Heart left ventricle (tissue), 16 donors: ENCODE results near the gene SH3BP4. TPM values are rescaled to one million over a fixed set of nuclear protein-coding genes. Genes with fewer than 3 reads are reported as not detected.

ENCODE experiments used
- ATAC-seq, 4 donors: fragments of 200-7000 bp; cut with Tn5 transposase; one replicate each; pipeline ENCODE4 v1.9.1; 2020 to 2022; ENCODE audit warnings: moderate library complexity in 4 of 4, mild to moderate bottlenecking in 3 of 4, moderate number of reproducible peaks in 1 of 4
- DNase-seq, 5 donors: peaks; one replicate each; pipeline ENCODE4 v3.0.0-alpha.2; 2020
- H3K27ac ChIP-seq, 12 donors: fragments of 200-600 bp; sonication (generic) in 4 of 12; one replicate each; pipeline versions ENCODE4 v1.5.0 to v1.8.0; 2016 to 2022; ENCODE audit warnings: mild to moderate bottlenecking in 2 of 12
- H3K27me3 ChIP-seq, 9 donors: fragments of 200-600 bp; sonication (generic) in 2 of 9; one replicate each; pipeline versions ENCODE4 v1.5.1 to v1.8.0; 2016 to 2022; ENCODE audit warnings: mild to moderate bottlenecking in 3 of 9
- H3K36me3 ChIP-seq, 9 donors: fragments of 200-600 bp; sonication (generic) in 2 of 9; one replicate each; pipeline versions ENCODE4 v1.5.0 to v1.8.0; 2018 to 2022; ENCODE audit warnings: mild to moderate bottlenecking in 2 of 9
- H3K4me1 ChIP-seq, 12 donors: fragments of 200-600 bp; sonication (generic) in 4 of 12; one replicate each; pipeline versions ENCODE4 v1.5.0 to v1.8.0; 2016 to 2022; ENCODE audit warnings: mild to moderate bottlenecking in 3 of 12
- H3K4me3 ChIP-seq, 12 donors: fragments of 200-600 bp; sonication (generic) in 4 of 12; one replicate each; pipeline versions ENCODE4 v1.5.0 to v1.8.0; 2017 to 2022; ENCODE audit warnings: mild to moderate bottlenecking in 9 of 12, moderate library complexity in 4 of 12
- H3K9me3 ChIP-seq, 12 donors: fragments of 200-600 bp; sonication (generic) in 4 of 12; one replicate each; pipeline versions ENCODE4 v1.5.0 to v1.8.0; 2016 to 2022; ENCODE audit warnings: mild to moderate bottlenecking in 1 of 12
- CTCF ChIP-seq, 12 donors: fragments of 200-600 bp; sonication (generic) in 4 of 12; IDR thresholded peaks; one replicate each; pipeline versions ENCODE4 v1.5.0 to v1.8.0; 2018 to 2022; ENCODE audit warnings: antibody characterized with exemption in 12 of 12, mild to moderate bottlenecking in 5 of 12
- POLR2A ChIP-seq, 2 donors: fragments of 450-650 bp; IDR thresholded peaks; one replicate each; pipeline ENCODE4 v1.6.1; 2017; ENCODE audit warnings: antibody characterized with exemption in 2 of 2, mild to moderate bottlenecking in 2 of 2, moderate library complexity in 2 of 2
- WGBS, 4 donors: extraction: QIAGEN DNeasy Blood & Tissue Kit in 2 of 4; methylation state at CpG; one replicate each; pipeline versions ENCODE4 v1.1.5 to v1.1.7; 2013 to 2018; 5-methylcytosine and 5-hydroxymethylcytosine counted together
- intact Hi-C, 10 donors: fragments of 100-400 bp; cut with DNase I; formaldehyde crosslinking; loops; one replicate each; pipeline versions ENCODE4 v1.11.1 to v1.14.2; 2022
- polyA plus RNA-seq, 2 donors: library from polyadenylated mRNA; stranded (reverse); fragments of 200-250 nt; gene quantifications; one replicate each; pipeline ENCODE4 v1.2.3, GENCODE V29; 2013
- total RNA-seq, 9 donors: library from RNA; depleted of rRNA in 2 of 9; stranded (reverse); fragments of >200 nt in 2 of 9; fragmentation: NEBNext Ultra II Directional in 3 of 9; extraction: Animal tissue kit (Norgen Biotek cat#: 25700) in 3 of 9; gene quantifications; one replicate each; pipeline versions ENCODE4 v1.1.0 to v1.2.4, GENCODE V29; 2016 to 2023
- donor health status: ischemic (EF 13 %, LVEDD 7.1; RV severe dilation, severe dysfunction).
- donor health status: healthy with polysubstance abuse.
- donor health status: DM: no; HTN: yes; CAD: no.
- donor health status: DM: no; HTN: no; CAD: no.
- donor health status: ischemic (EF 25% LVEDD 6.9; RV normal size, moderate dysfunction).
- donor health status: ischemic (EF 25% LVEDD 5.7; RV mildly dilated, moderate dysfunction).
- donor health status: healthy.
- donor health status: DM: yes; HTN: yes; CAD: no.
- donor health status: ischemic (EF 35%, LVEDD 5.7; RV mildly dilated, moderate dysfunction).
- donor health status: nonischemic (EF 11% LVEDD 7.7; RV severe dilation, severe dysfunction).
- donor health status: DM: yes; HTN: yes; CAD: no.
- donor health status: PGD.
- donor health status: ischemic (EF 29% LVEDD 5.4; RV normal size, mild dysfunction).
- donor health status: nonischemic (EF 23%, LVEDD 6.1; RV moderate dilation, normal function).

Gene SH3BP4
- total and polyA plus RNA-seq, 11 donors: 5.4 to 33.5 (median 12.4) TPM

GRCh38 chr2:234978466-234979203, 26.8 kb downstream of the SH3BP4 start:
- no peak for ATAC-seq
- H3K4me3 ChIP-seq: peak overlapping the region in 5 of 12 donors; percentile 6 to 26 (median 16)
- no peaks in the 10 kb centered on the region for H3K27me3 ChIP-seq
- no peaks in the 10 kb centered on the region for H3K36me3 ChIP-seq
- TF ChIP-seq POLR2A (IDR thresholded peaks at IDR 0.05): no peak
- no peak for TF ChIP-seq CTCF (IDR thresholded peaks at IDR 0.05)
- DNase-seq: no peak
- WGBS, 4 donors: 52 to 68% (median 59%) methylated on average over 23 of the region's 23 CpGs
- intact Hi-C loops: no loop called here
- H3K27ac ChIP-seq: peak overlapping the region in 7 of 12 donors; percentile 12 to 86 (median 57)
- H3K4me1 ChIP-seq: peaks cover 0 to 88% (median 60%) of the 10 kb centered on the region in 12 donors
- H3K9me3 ChIP-seq: peaks cover 0 to 4% (median 0%) of the 10 kb centered on the region in 12 donors

GRCh38 chr2:234979204-234980167, 27.7 kb downstream of the SH3BP4 start:
- H3K36me3 ChIP-seq: no peaks in the 10 kb centered on the region
- no peaks in the 10 kb centered on the region for H3K27me3 ChIP-seq
- TF ChIP-seq CTCF (IDR thresholded peaks at IDR 0.05) (no peak), POLR2A (IDR thresholded peaks at IDR 0.05) (no peak)
- peak overlapping the region in 10 of 12 donors; percentile 35 to 86 (median 75) for H3K27ac ChIP-seq
- DNase-seq (peak in 3 of 5 donors; percentile 26 to 59 (median 45)), ATAC-seq (peak in 1 of 4 donors; percentile 32)
- 60 to 69% (median 63%) methylated on average over 9 of the region's 9 CpGs for WGBS, 4 donors
- H3K4me1 ChIP-seq: peaks cover 0 to 95% (median 67%) of the 10 kb centered on the region in 12 donors
- intact Hi-C loops: loop anchor here in 4 of 10 donors (2.0 to 10.0 kb wide), 2 partner anchors 25 to 65 kb away; no protein-coding TSS in a partner anchor
- peak overlapping the region in 2 of 12 donors; percentile 6 to 7 for H3K4me3 ChIP-seq
- peaks cover 0 to 4% (median 0%) of the 10 kb centered on the region in 12 donors for H3K9me3 ChIP-seq

- TF ChIP-seq POLR2A (IDR thresholded peaks at IDR 0.05) (no peak), CTCF (IDR thresholded peaks at IDR 0.05) (no peak)
- H3K27me3 ChIP-seq: no peaks in the 10 kb centered on the region
- H3K27ac ChIP-seq: peak overlapping the region; percentile 40 to 86 (median 72)
- H3K4me1 ChIP-seq: peaks cover 0 to 92% (median 62%) of the 10 kb centered on the region in 12 donors
- 43 to 57% (median 48%) methylated on average over 14 of the region's 14 CpGs for WGBS, 4 donors
- peak in 1 of 4 donors; percentile 41 for ATAC-seq
- peak overlapping the region in 7 of 12 donors; percentile 1 to 49 (median 32) for H3K4me3 ChIP-seq
- peaks cover 0 to 4% (median 0%) of the 10 kb centered on the region in 12 donors for H3K9me3 ChIP-seq
- DNase-seq: peak in 1 of 5 donors; percentile 4
- intact Hi-C loops: loop anchor here in 4 of 10 donors (2.0 to 10.0 kb wide), 2 partner anchors 26 to 64 kb away; no protein-coding TSS in a partner anchor
- H3K36me3 ChIP-seq: no peaks in the 10 kb centered on the region
Measured at GRCh38 chr2:234980451-234981187, 28.8 kb downstream of the SH3BP4 start.
